ENCODE data around the gene CRYBB2.

DNA sequence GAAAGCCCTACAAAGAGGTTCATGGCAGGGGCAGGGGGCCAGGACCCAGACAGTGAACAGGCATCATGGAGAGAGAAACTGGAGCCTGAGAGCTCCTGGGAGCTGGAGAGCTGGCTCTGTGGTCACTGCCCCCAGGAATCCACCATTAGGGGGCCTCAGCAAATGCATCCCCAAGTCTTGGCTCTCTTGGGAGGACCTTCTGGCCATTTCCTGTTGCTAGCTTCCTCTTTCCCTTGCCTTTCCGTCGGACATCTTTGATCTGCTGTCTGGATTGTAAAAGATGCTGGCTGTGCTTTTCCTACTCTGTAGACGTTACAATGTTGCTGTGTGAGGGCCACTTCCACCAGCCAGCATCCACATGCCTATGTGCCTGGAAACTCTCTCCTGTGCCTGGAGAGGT, 7.1 kb upstream of the CRYBB2 start:
- TF ChIP-seq POLR2A (IDR thresholded peaks at IDR 0.05): no peak
- TF ChIP-seq, protein P1, sequence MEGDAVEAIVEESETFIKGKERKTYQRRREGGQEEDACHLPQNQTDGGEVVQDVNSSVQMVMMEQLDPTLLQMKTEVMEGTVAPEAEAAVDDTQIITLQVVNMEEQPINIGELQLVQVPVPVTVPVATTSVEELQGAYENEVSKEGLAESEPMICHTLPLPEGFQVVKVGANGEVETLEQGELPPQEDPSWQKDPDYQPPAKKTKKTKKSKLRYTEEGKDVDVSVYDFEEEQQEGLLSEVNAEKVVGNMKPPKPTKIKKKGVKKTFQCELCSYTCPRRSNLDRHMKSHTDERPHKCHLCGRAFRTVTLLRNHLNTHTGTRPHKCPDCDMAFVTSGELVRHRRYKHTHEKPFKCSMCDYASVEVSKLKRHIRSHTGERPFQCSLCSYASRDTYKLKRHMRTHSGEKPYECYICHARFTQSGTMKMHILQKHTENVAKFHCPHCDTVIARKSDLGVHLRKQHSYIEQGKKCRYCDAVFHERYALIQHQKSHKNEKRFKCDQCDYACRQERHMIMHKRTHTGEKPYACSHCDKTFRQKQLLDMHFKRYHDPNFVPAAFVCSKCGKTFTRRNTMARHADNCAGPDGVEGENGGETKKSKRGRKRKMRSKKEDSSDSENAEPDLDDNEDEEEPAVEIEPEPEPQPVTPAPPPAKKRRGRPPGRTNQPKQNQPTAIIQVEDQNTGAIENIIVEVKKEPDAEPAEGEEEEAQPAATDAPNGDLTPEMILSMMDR (IDR thresholded peaks at IDR 0.05 in 4 of 5, conservative IDR thresholded peaks at IDR 0.05 in 1 of 5): no peak
